ENCODE measurements around the gene COL27A1.

The COL27A1 gene

GRCh38 chr9:114261026-114261425, 105.7 kb downstream of the COL27A1 start:
- TF ChIP-seq CTCF (IDR thresholded peaks at IDR 0.05; ENCODE audit: control insufficient read depth, insufficient read depth, low read depth, low read length, missing control alignments) = no peak
- DNase-seq (ENCODE audit: low read depth) = no peak
- no peak overlapping the region for H3K4me3 ChIP-seq (ENCODE audit: control insufficient read depth, low read depth, low read length)

- no peak for DNase-seq (ENCODE audit: low read depth)
- H3K4me3 ChIP-seq (ENCODE audit: control insufficient read depth, low read depth, low read length) = no peak overlapping the region
- no peak for TF ChIP-seq CTCF (IDR thresholded peaks at IDR 0.05; ENCODE audit: control insufficient read depth, insufficient read depth, low read depth, low read length, missing control alignments)
Observed at GRCh38 chr9:114261987-114262386, 106.7 kb downstream of the COL27A1 start.

- peak; percentile 19 for TF ChIP-seq CTCF (IDR thresholded peaks at IDR 0.05; ENCODE audit: control insufficient read depth, insufficient read depth, low read depth, low read length, missing control alignments)
- no peak for DNase-seq (ENCODE audit: low read depth)
- no peak overlapping the region for H3K4me3 ChIP-seq (ENCODE audit: control insufficient read depth, low read depth, low read length)
Observed at GRCh38 chr9:114263853-114264510, 108.6 kb downstream of the COL27A1 start.

- H3K4me3 ChIP-seq (ENCODE audit: control insufficient read depth, low read depth, low read length) = no peak overlapping the region
- TF ChIP-seq CTCF (IDR thresholded peaks at IDR 0.05; ENCODE audit: control insufficient read depth, insufficient read depth, low read depth, low read length, missing control alignments) = no peak
- no peak for DNase-seq (ENCODE audit: low read depth)
Observed at GRCh38 chr9:114264806-114265550, 109.6 kb downstream of the COL27A1 start.

GRCh38 chr9:114266969-114267368, 111.6 kb downstream of the COL27A1 start:
- DNase-seq (ENCODE audit: low read depth) = no peak
- no peak overlapping the region for H3K4me3 ChIP-seq (ENCODE audit: control insufficient read depth, low read depth, low read length)
- no peak for TF ChIP-seq CTCF (IDR thresholded peaks at IDR 0.05; ENCODE audit: control insufficient read depth, insufficient read depth, low read depth, low read length, missing control alignments)

GRCh38 chr9:114269023-114269422, 113.7 kb downstream of the COL27A1 start:
- DNase-seq (ENCODE audit: low read depth) = no peak
- no peak for TF ChIP-seq CTCF (IDR thresholded peaks at IDR 0.05; ENCODE audit: control insufficient read depth, insufficient read depth, low read depth, low read length, missing control alignments)
- H3K4me3 ChIP-seq (ENCODE audit: control insufficient read depth, low read depth, low read length) = no peak overlapping the region
